H9 (cell line): ENCODE measurements around the gene DIS3L2. TPM values are rescaled to one million over a fixed set of nuclear protein-coding genes. Genes with fewer than 3 reads are reported as not detected.

Experiments used
- DNase-seq: peaks from one replicate; pipeline ENCODE4 v3.0.0-alpha.2; 2017
- H2AFZ ChIP-seq: one replicate; pipeline ENCODE4 v1.6.1; 2013; ENCODE audit warnings: mild to moderate bottlenecking, low read length, control low read depth, moderate library complexity
- H2AK5ac ChIP-seq: 2 replicates; pipeline ENCODE4 v1.6.1; 2013; ENCODE audit warnings: low read length, control low read depth, mixed read lengths; ENCODE audit not compliant: insufficient read length
- H2BK120ac ChIP-seq: one replicate; pipeline ENCODE4 v1.6.1; 2013; ENCODE audit warnings: low read depth, mild to moderate bottlenecking, low read length, control low read depth, inconsistent platforms; ENCODE audit not compliant: poor library complexity, severe bottlenecking
- H2BK12ac ChIP-seq: 2 replicates; pipeline ENCODE4 v1.6.1; 2013; ENCODE audit warnings: low read length, control low read depth, mixed read lengths, low read depth; ENCODE audit not compliant: insufficient read length
- H2BK15ac ChIP-seq: 2 replicates; pipeline ENCODE4 v1.6.1; 2013; ENCODE audit warnings: low read depth, low read length, control low read depth
- H2BK20ac ChIP-seq: one replicate; pipeline ENCODE4 v1.6.1; 2013; ENCODE audit warnings: low read depth, mild to moderate bottlenecking, low read length, control low read depth, inconsistent platforms; ENCODE audit not compliant: poor library complexity, severe bottlenecking
- H2BK5ac ChIP-seq: 2 replicates; pipeline ENCODE4 v1.6.1; 2013; ENCODE audit warnings: low read length, control low read depth, mixed read lengths; ENCODE audit not compliant: insufficient read length
- H3K14ac ChIP-seq: 2 replicates; pipeline ENCODE4 v1.6.1; 2013; ENCODE audit warnings: low read length, control low read depth; ENCODE audit not compliant: insufficient read depth
- H3K18ac ChIP-seq: 2 replicates; pipeline ENCODE4 v1.6.1; 2013; ENCODE audit warnings: low read depth, mild to moderate bottlenecking, mixed read lengths, low read length, control low read depth; ENCODE audit not compliant: insufficient read length
- H3K23ac ChIP-seq: 2 replicates; pipeline ENCODE4 v1.6.1; 2013; ENCODE audit warnings: low read length, control low read depth, mixed read lengths, low read depth; ENCODE audit not compliant: insufficient read length
- H3K23me2 ChIP-seq: 2 replicates; pipeline ENCODE4 v1.6.1; 2013; ENCODE audit warnings: low read depth, mild to moderate bottlenecking, mixed read lengths, low read length, control low read depth; ENCODE audit not compliant: insufficient read length, poor library complexity, severe bottlenecking
- H3K27ac ChIP-seq: 2 replicates; pipeline ENCODE4 v1.5.1; 2013; ENCODE audit warnings: low read length, control low read depth, mixed read lengths, low read depth; ENCODE audit not compliant: insufficient read length
- H3K27me3 ChIP-seq: 2 replicates; pipeline ENCODE4 v1.6.1; 2013; ENCODE audit warnings: low read length, control low read depth, inconsistent platforms; ENCODE audit not compliant: insufficient read depth
- H3K4ac ChIP-seq: 2 replicates; pipeline ENCODE4 v1.6.1; 2013; ENCODE audit warnings: low read depth, mild to moderate bottlenecking, control low read depth, inconsistent platforms, low read length, moderate library complexity
- H3K4me1 ChIP-seq: 2 replicates; pipeline ENCODE4 v1.6.1; 2013; ENCODE audit warnings: low read length, control low read depth, inconsistent platforms; ENCODE audit not compliant: insufficient read depth
- H3K4me2 ChIP-seq: 2 replicates; pipeline ENCODE4 v1.6.1; 2013; ENCODE audit warnings: low read length, control low read depth, mixed read lengths; ENCODE audit not compliant: insufficient read length, insufficient read depth
- H3K56ac ChIP-seq: 2 replicates; pipeline ENCODE4 v1.6.1; 2013; ENCODE audit warnings: low read depth, mild to moderate bottlenecking, mixed read lengths, low read length, control low read depth; ENCODE audit not compliant: insufficient read length
- H3K79me1 ChIP-seq: 2 replicates; pipeline ENCODE4 v1.6.1; 2013; ENCODE audit warnings: low read depth, mild to moderate bottlenecking, moderate library complexity, low read length, control low read depth, inconsistent platforms; ENCODE audit not compliant: insufficient read depth, poor library complexity, severe bottlenecking
- H3K79me2 ChIP-seq: 2 replicates; pipeline ENCODE4 v1.6.1; 2013; ENCODE audit warnings: low read length, control low read depth, inconsistent platforms; ENCODE audit not compliant: insufficient read depth
- H3K9ac ChIP-seq: 2 replicates; pipeline ENCODE4 v1.6.1; 2013; ENCODE audit warnings: low read length, control low read depth, mixed read lengths; ENCODE audit not compliant: insufficient read length; ENCODE audit errors: extremely low read depth
- H3K9me3 ChIP-seq: one replicate; pipeline ENCODE4 v1.6.1; 2013; ENCODE audit warnings: low read depth, low read length, inconsistent platforms; ENCODE audit not compliant: control insufficient read depth
- H3T11ph ChIP-seq: one replicate; pipeline ENCODE4 v1.6.1; 2013; ENCODE audit warnings: mild to moderate bottlenecking, low read length, control low read depth, inconsistent platforms
- H4K20me1 ChIP-seq: one replicate; pipeline ENCODE4 v1.6.1; 2013; ENCODE audit not compliant: control insufficient read depth, insufficient read length, insufficient read depth
- H4K5ac ChIP-seq: 2 replicates; pipeline ENCODE4 v1.6.1; 2013; ENCODE audit warnings: low read depth, mild to moderate bottlenecking, mixed read lengths, low read length, control low read depth; ENCODE audit not compliant: insufficient read length
- H4K8ac ChIP-seq: replicated peaks from 2 replicates; pipeline ENCODE4 v1.6.1; 2013; ENCODE audit warnings: low read length, control low read depth, mixed read lengths, low read depth; ENCODE audit not compliant: insufficient read length
- H4K91ac ChIP-seq: 2 replicates; pipeline ENCODE4 v1.6.1; 2013; ENCODE audit warnings: low read depth, mild to moderate bottlenecking, moderate library complexity, mixed read lengths, low read length, control low read depth; ENCODE audit not compliant: insufficient read length
- H3K27ac Mint-ChIP-seq, 3 experiments: 2 replicates in 2 of 3; 3 replicates in 1 of 3; pipeline ENCODE4 v1.8.0; 2020 to 2021; ENCODE audit warnings: mixed read lengths in 3 of 3, mild to moderate bottlenecking in 1 of 3, moderate library complexity in 1 of 3
- H3K27me3 Mint-ChIP-seq: 2 replicates; pipeline ENCODE4 v1.8.0; 2021; ENCODE audit warnings: low read depth, mild to moderate bottlenecking, moderate library complexity, mixed read lengths
- H3K36me3 Mint-ChIP-seq, 3 experiments: 2 replicates in 2 of 3; 3 replicates in 1 of 3; pipeline ENCODE4 v1.8.0; 2020 to 2021; ENCODE audit warnings: low read depth in 3 of 3, mixed read lengths in 3 of 3; ENCODE audit not compliant: insufficient read depth in 1 of 3
- H3K4me1 Mint-ChIP-seq, 2 experiments: 2 replicates each; pipeline ENCODE4 v1.8.0; 2020; ENCODE audit warnings: mixed read lengths in 2 of 2
- H3K4me3 Mint-ChIP-seq, 2 experiments: 2 replicates in 1 of 2; 3 replicates in 1 of 2; pipeline ENCODE4 v1.8.0; 2020 to 2021; ENCODE audit warnings: mild to moderate bottlenecking in 2 of 2, mixed read lengths in 2 of 2, moderate library complexity in 1 of 2
- H3K9me3 Mint-ChIP-seq, 2 experiments: 2 replicates in 1 of 2; 3 replicates in 1 of 2; pipeline ENCODE4 v1.8.0; 2020; ENCODE audit warnings: mild to moderate bottlenecking in 2 of 2, mixed read lengths in 2 of 2, moderate library complexity in 1 of 2
- WGBS: extraction: QIAGEN DNeasy Blood & Tissue Kit; methylation state at CpG from one replicate; pipeline ENCODE4 v1.1.7; 2013; ENCODE audit warnings: missing lambda C conversion rate, low lambda C conversion rate, mixed read lengths; ENCODE audit not compliant: insufficient read length; ENCODE audit errors: extremely low coverage; 5-methylcytosine and 5-hydroxymethylcytosine counted together
- total RNA-seq: library from RNA; stranded (reverse); gene quantifications from 2 replicates; pipeline ENCODE4 v1.2.1, GENCODE V29; 2021
- TF ChIP-seq, protein P1 (sequence below): fragments of 200-600 bp; sonication (generic); conservative IDR thresholded peaks from 3 replicates; pipeline ENCODE4 v1.8.0; 2021; ENCODE audit warnings: antibody characterized with exemption, mild to moderate bottlenecking

Gene DIS3L2
- total RNA-seq, 1 experiment from 2014 or later: 28.1 TPM

DNA sequence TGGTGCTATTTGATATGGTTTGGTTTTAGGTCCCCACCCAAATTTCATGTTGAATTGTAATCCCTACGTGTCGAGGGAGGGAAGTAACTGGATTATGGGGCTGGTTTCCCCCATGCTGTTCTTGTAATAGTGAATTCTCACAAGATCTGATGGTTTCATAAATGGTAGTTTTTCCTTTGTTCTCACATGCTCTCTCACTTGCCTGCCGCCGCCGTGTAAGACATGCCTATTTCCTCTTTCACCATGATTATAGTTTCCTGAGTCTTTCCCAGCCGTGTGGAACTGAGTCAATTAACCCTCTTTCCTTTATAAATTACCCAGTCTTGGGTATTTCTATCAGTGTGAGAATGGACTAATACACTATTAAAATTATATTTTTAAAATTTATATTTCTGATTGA, 7.3 kb downstream of the DIS3L2 start:
- H3K18ac ChIP-seq: no peak overlapping the region
- H2BK12ac ChIP-seq: no peak overlapping the region
- H3K79me1 ChIP-seq: no peaks in the 10 kb centered on the region
- H3T11ph ChIP-seq: no peak overlapping the region
- H3K27ac ChIP-seq: no peak overlapping the region
- H4K20me1 ChIP-seq: no peaks in the 10 kb centered on the region
- no peaks in the 10 kb centered on the region; the same call in 1 of the 2 replicates for H3K79me2 ChIP-seq
- no peak overlapping the region for H4K91ac ChIP-seq
- no peak overlapping the region for H4K8ac ChIP-seq
- H3K4me1 ChIP-seq: no peaks in the 10 kb centered on the region
- H3K14ac ChIP-seq: no peak overlapping the region
- Mint-ChIP-seq H3K36me3 (peaks cover 4 to 18% (median 11%) of the 10 kb centered on the region in 3 experiments), H3K4me1 (no peaks in the 10 kb centered on the region), H3K9me3 (peaks cover 12 to 15% of the 10 kb centered on the region in 2 experiments), H3K27me3 (no peaks in the 10 kb centered on the region), H3K4me3 (no peak overlapping the region), H3K27ac (no peak overlapping the region)
- H3K9me3 ChIP-seq: no peaks in the 10 kb centered on the region
- no peak overlapping the region for H2BK15ac ChIP-seq
- no peak overlapping the region for H3K56ac ChIP-seq
- H2BK120ac ChIP-seq: no peak overlapping the region
- H3K23ac ChIP-seq: no peak overlapping the region
- no peak overlapping the region for H3K4me2 ChIP-seq
- no peak overlapping the region for H3K9ac ChIP-seq
- no CpG with 5 or more reads among the region's 6 CpGs for WGBS
- no peak overlapping the region for H4K5ac ChIP-seq
- H2BK5ac ChIP-seq: no peak overlapping the region
- no peak for DNase-seq
- H3K27me3 ChIP-seq: no peaks in the 10 kb centered on the region
- H2AK5ac ChIP-seq: no peak overlapping the region
- no peak overlapping the region for H2AFZ ChIP-seq
- H2BK20ac ChIP-seq: no peak overlapping the region
- TF ChIP-seq, protein P1, sequence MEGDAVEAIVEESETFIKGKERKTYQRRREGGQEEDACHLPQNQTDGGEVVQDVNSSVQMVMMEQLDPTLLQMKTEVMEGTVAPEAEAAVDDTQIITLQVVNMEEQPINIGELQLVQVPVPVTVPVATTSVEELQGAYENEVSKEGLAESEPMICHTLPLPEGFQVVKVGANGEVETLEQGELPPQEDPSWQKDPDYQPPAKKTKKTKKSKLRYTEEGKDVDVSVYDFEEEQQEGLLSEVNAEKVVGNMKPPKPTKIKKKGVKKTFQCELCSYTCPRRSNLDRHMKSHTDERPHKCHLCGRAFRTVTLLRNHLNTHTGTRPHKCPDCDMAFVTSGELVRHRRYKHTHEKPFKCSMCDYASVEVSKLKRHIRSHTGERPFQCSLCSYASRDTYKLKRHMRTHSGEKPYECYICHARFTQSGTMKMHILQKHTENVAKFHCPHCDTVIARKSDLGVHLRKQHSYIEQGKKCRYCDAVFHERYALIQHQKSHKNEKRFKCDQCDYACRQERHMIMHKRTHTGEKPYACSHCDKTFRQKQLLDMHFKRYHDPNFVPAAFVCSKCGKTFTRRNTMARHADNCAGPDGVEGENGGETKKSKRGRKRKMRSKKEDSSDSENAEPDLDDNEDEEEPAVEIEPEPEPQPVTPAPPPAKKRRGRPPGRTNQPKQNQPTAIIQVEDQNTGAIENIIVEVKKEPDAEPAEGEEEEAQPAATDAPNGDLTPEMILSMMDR: no peak
- H3K4ac ChIP-seq: no peak overlapping the region
- H3K23me2 ChIP-seq: no peaks in the 10 kb centered on the region
